Testis (tissue), 2 donors: ENCODE results near the gene NLGN1.

Experiments
- CTCF ChIP-seq, 3 experiments: fragments of 450-650 bp in 2 of 3; fragments of 200-600 bp in 1 of 3; sonication (generic) in 1 of 3; IDR thresholded peaks; one replicate each; pipeline ENCODE4 v1.5.1; 2016 to 2019; ENCODE audit warnings: antibody characterized with exemption in 3 of 3, mild to moderate bottlenecking in 2 of 3, moderate library complexity in 1 of 3
- POLR2A ChIP-seq: fragments of 450-650 bp; IDR thresholded peaks from one replicate; pipeline ENCODE4 v1.6.1; 2017; ENCODE audit warnings: antibody characterized with exemption, mild to moderate bottlenecking, moderate library complexity

GRCh38 chr3:174216019-174216418, 818.5 kb downstream of the NLGN1 start:
- no peak for TF ChIP-seq CTCF (IDR thresholded peaks at IDR 0.05)
- no peak for TF ChIP-seq POLR2A
